Fibroblast of the aortic adventitia (primary cell): Measurements from ENCODE around the gene CTNNB1. TPM values are rescaled to one million over a fixed set of nuclear protein-coding genes. Genes with fewer than 3 reads are reported as not detected.
"Not testable (repeated sequence)": the region's sequence is repeated elsewhere in the genome, so short reads cannot be mapped to it uniquely, and the experiment has no call there.

Experiments
- DNase-seq: peaks from one replicate; pipeline ENCODE4 v3.0.0-alpha.2; 2010; ENCODE audit warnings: low read depth
- H3K4me3 ChIP-seq: 2 replicates; pipeline ENCODE4 v1.5.1; 2011; ENCODE audit warnings: low read depth, mild to moderate bottlenecking, control low read depth, low read length, moderate library complexity
- CTCF ChIP-seq: IDR thresholded peaks from 2 replicates; pipeline ENCODE4 v1.5.1; 2011; ENCODE audit warnings: mild to moderate bottlenecking, low read length, control low read depth, inconsistent platforms; ENCODE audit not compliant: insufficient read depth
- small RNA-seq: library from RNA; depleted of rRNA; stranded (forward); fragments of <200 nt; gene quantifications from one replicate; pipeline ENCODE3, GENCODE V24; 2012
- total RNA-seq: library from RNA; depleted of rRNA; stranded (reverse); fragments of >200 nt; gene quantifications from 2 replicates; pipeline ENCODE4 v1.2.3, GENCODE V29; 2012; ENCODE audit warnings: low replicate concordance

Gene CTNNB1
- total RNA-seq, 1 donor, result 461 TPM

GRCh38 chr3:41277790-41278465 is 78.6 kb downstream of the CTNNB1 start:
- DNase-seq, result no peak
- no peak overlapping the region for H3K4me3 ChIP-seq
- no peak for TF ChIP-seq CTCF

- DNase-seq, H3K4me3 ChIP-seq: not testable (repeated sequence)
Measured at GRCh38 chr3:41284934-41285333, 85.6 kb downstream of the CTNNB1 start.

GRCh38 chr3:41286305-41286704 is 87.0 kb downstream of the CTNNB1 start:
- no peak overlapping the region for H3K4me3 ChIP-seq
- no peak for TF ChIP-seq CTCF
- no peak for DNase-seq

- DNase-seq, result no peak
- no peak overlapping the region for H3K4me3 ChIP-seq
- no peak for TF ChIP-seq CTCF
Measured at GRCh38 chr3:41288785-41289184, 89.5 kb downstream of the CTNNB1 start.

Small RNA genes within 50 kb of the gene (small RNA-seq; reads per million reads assigned to genes)
- gene MRPS31P1, result not detected
